Osteoblast (primary cell): ENCODE measurements around the gene NMNAT2. TPM values are rescaled to one million over a fixed set of nuclear protein-coding genes. Genes with fewer than 3 reads are reported as not detected.

Experiments
- DNase-seq: peaks from one replicate; pipeline ENCODE4 v3.0.0; 2011; ENCODE audit warnings: low spot score, mixed read lengths; ENCODE audit not compliant: insufficient read length; ENCODE audit errors: missing footprints
- H2AFZ ChIP-seq: 2 replicates; pipeline ENCODE4 v1.6.0; 2011; ENCODE audit warnings: mild to moderate bottlenecking, low read length
- H3K27ac ChIP-seq: 2 replicates; pipeline ENCODE4 v1.5.1; 2011; ENCODE audit warnings: mild to moderate bottlenecking, low read depth, low read length, moderate library complexity
- H3K27me3 ChIP-seq: 2 replicates; pipeline ENCODE4 v1.6.0; 2012; ENCODE audit warnings: mild to moderate bottlenecking, control low read depth, inconsistent platforms, low read length, moderate library complexity; ENCODE audit not compliant: insufficient read depth
- H3K36me3 ChIP-seq: 2 replicates; pipeline ENCODE4 v1.5.1; 2011; ENCODE audit warnings: mild to moderate bottlenecking, low read length, control low read depth, moderate library complexity; ENCODE audit not compliant: insufficient read depth
- H3K4me1 ChIP-seq: 2 replicates; pipeline ENCODE4 v1.5.1; 2011; ENCODE audit warnings: mild to moderate bottlenecking, low read length, control low read depth, moderate library complexity; ENCODE audit not compliant: insufficient read depth
- H3K4me2 ChIP-seq: 2 replicates; pipeline ENCODE4 v1.6.0; 2011; ENCODE audit warnings: mild to moderate bottlenecking, low read length; ENCODE audit not compliant: insufficient read depth
- H3K4me3 ChIP-seq: fragments of 200-600 bp; sonication (generic); 3 replicates; pipeline ENCODE4 v1.5.1; 2012; ENCODE audit warnings: mild to moderate bottlenecking, low read length, inconsistent platforms; ENCODE audit not compliant: insufficient read depth
- H3K79me2 ChIP-seq: 2 replicates; pipeline ENCODE4 v1.6.0; 2012; ENCODE audit warnings: mild to moderate bottlenecking, low read length, control low read depth, inconsistent platforms; ENCODE audit not compliant: insufficient read depth
- H3K9me3 ChIP-seq: 2 replicates; pipeline ENCODE4 v1.5.1; 2011; ENCODE audit warnings: low read depth, low read length, control low read depth
- H4K20me1 ChIP-seq: 2 replicates; pipeline ENCODE4 v1.6.0; 2012; ENCODE audit warnings: mild to moderate bottlenecking, low read length, control low read depth; ENCODE audit not compliant: insufficient read depth
- total RNA-seq: library from RNA; depleted of rRNA; stranded (reverse); fragments of >200 nt; gene quantifications from 2 replicates; pipeline ENCODE4 v1.2.3, GENCODE V29; 2012
- TF ChIP-seq, protein P1 (sequence below): IDR thresholded peaks from 2 replicates; pipeline ENCODE4 v1.5.1; 2011; ENCODE audit warnings: mild to moderate bottlenecking, low read depth, low read length, moderate library complexity; ENCODE audit errors: extremely low read depth

Gene NMNAT2
- total RNA-seq, 1 donor, result 2.5 TPM

DNA sequence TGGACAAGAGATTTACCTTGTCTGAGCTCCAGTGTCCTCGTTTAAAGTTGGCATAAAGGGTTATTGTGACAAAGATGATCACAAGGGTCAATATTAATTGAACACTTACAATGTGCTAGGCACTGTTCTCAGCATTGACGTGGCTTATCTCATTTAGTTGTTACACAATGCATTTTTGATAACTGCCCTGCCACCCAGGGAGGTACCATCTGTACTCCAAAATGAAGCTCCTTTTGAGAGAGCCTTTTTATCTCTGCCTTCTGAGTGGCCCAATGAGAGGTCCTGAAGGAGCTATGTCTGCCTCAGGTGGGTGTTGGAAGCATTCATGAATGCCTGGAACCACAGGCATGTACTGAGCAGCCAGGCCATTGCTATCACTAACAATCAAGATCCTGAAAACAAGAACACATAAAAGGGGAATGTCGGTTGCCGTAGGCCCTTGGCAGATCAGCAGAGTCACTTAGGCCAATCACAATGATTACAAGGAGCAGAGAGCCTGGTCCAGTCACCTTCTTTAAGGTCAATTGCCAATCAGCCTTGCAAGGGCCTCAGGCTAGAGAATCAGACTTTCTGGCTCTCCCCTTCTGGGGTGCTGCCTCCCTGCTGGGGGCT is 78.5 kb downstream of the NMNAT2 start:
- Histone ChIP-seq H3K36me3 (no peaks in the 10 kb centered on the region), H3K4me2 (no peak overlapping the region), H3K27me3 (peaks cover 20% of the 10 kb centered on the region), H3K4me3 (no peak overlapping the region), H3K79me2 (no peaks in the 10 kb centered on the region), H2AFZ (no peak overlapping the region), H3K4me1 (no peaks in the 10 kb centered on the region), H3K9me3 (no peaks in the 10 kb centered on the region), H4K20me1 (no peaks in the 10 kb centered on the region), H3K27ac (no peak overlapping the region)
- TF ChIP-seq, protein P1, sequence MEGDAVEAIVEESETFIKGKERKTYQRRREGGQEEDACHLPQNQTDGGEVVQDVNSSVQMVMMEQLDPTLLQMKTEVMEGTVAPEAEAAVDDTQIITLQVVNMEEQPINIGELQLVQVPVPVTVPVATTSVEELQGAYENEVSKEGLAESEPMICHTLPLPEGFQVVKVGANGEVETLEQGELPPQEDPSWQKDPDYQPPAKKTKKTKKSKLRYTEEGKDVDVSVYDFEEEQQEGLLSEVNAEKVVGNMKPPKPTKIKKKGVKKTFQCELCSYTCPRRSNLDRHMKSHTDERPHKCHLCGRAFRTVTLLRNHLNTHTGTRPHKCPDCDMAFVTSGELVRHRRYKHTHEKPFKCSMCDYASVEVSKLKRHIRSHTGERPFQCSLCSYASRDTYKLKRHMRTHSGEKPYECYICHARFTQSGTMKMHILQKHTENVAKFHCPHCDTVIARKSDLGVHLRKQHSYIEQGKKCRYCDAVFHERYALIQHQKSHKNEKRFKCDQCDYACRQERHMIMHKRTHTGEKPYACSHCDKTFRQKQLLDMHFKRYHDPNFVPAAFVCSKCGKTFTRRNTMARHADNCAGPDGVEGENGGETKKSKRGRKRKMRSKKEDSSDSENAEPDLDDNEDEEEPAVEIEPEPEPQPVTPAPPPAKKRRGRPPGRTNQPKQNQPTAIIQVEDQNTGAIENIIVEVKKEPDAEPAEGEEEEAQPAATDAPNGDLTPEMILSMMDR, result no peak
- DNase-seq, result no peak

DNA sequence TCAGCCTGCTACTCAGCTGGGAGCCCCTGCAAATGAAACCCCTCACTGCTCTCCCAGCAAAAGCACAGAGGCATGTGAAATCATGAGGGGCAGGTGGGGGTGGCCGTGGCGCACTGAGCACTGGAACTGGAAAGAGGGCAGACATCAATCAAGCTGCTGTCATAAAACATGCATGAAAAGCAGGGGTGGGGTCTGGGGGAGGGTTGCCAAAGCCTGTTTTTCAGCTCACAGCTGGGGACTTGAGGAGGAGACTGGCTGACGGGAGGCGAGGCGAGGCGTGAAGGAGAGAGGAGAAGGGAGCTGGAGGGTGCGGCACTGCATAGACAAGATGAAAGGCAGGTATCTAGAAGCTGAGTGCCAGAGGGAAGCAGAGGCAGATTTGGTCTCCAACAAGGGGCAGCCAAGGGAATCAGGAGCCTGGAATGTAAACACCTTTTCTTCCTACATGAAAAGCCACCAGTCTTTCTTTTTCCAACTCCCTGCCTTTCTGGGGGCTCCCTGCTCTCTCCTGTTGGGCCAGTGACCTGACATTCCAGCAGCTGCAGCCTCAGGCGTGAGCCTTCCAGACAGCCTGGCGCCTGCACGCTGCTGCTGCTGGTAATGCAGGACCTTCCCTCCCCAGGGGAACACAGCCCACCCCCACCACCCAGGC is 87.0 kb downstream of the NMNAT2 start:
- H3K27me3 ChIP-seq, result peaks cover 41% of the 10 kb centered on the region

DNA sequence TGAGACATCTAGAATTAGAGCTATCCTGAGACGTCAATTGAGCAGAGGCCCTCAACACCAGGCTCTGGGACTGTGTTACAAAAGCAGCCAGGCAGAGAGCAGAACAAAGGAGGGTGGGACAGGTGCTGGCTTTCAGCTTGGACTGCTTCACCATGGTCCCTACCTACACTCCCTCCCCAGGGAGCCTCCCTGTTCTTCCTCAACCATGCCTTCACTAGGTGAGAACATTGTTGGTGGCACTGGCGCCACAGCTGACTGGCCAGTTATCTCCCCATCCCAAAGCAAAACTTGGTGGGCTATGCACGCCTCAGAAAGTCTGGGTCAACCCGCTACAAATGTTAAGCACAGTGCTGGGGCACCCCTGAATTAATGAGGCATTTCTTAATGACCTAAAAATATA is 87.8 kb downstream of the NMNAT2 start:
- peaks cover 9% of the 10 kb centered on the region for H3K4me1 ChIP-seq
- no peak for DNase-seq
- TF ChIP-seq, protein P1, result no peak
- H3K36me3 ChIP-seq, result no peaks in the 10 kb centered on the region
- H4K20me1 ChIP-seq, result no peaks in the 10 kb centered on the region
- H3K9me3 ChIP-seq, result no peaks in the 10 kb centered on the region
- no peak overlapping the region for H3K4me2 ChIP-seq
- H3K79me2 ChIP-seq, result no peaks in the 10 kb centered on the region
- no peak overlapping the region for H3K27ac ChIP-seq
- peaks cover 39% of the 10 kb centered on the region for H3K27me3 ChIP-seq
- H2AFZ ChIP-seq, result no peak overlapping the region
- H3K4me3 ChIP-seq, result no peak overlapping the region

More for the DNA sequence above, 87.0 kb downstream of the NMNAT2 start:
- TF ChIP-seq, protein P1, result no peak
- Histone ChIP-seq H3K4me3 (no peak overlapping the region), H3K79me2 (no peaks in the 10 kb centered on the region), H3K36me3 (no peaks in the 10 kb centered on the region), H3K4me1 (peaks cover 9% of the 10 kb centered on the region), H2AFZ (no peak overlapping the region), H3K27ac (no peak overlapping the region), H4K20me1 (no peaks in the 10 kb centered on the region), H3K4me2 (no peak overlapping the region), H3K9me3 (no peaks in the 10 kb centered on the region)
- DNase-seq, result no peak

DNA sequence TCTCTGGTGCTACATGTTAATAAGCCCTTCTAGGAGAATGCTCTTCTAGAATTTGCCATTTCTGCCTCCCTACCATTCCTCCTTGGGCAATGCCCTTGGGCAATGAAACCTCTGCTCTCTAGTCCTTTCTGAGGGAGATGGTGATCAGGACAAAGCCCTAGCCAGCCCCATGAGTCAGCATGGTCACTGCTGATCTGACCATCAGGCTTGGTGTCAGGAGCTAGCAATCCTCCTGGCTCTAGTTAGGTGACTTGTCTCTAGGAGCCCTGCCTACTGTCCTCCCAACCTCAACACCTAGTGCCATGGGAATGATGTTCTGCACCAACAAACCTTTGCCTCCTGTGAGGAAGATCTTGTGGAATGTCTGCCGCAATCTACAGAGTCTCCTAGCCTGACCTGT is 89.8 kb downstream of the NMNAT2 start:
- Histone ChIP-seq H3K4me3 (no peak overlapping the region), H3K27ac (no peak overlapping the region), H3K4me2 (no peak overlapping the region), H3K36me3 (no peaks in the 10 kb centered on the region), H2AFZ (no peak overlapping the region), H4K20me1 (no peaks in the 10 kb centered on the region), H3K9me3 (no peaks in the 10 kb centered on the region), H3K79me2 (no peaks in the 10 kb centered on the region), H3K27me3 (peaks cover 33% of the 10 kb centered on the region), H3K4me1 (peaks cover 15% of the 10 kb centered on the region)
- TF ChIP-seq, protein P1, result no peak
- DNase-seq, result no peak
